ENCODE data around the gene CDC14A. TPM values are rescaled to one million over a fixed set of nuclear protein-coding genes. Genes with fewer than 3 reads are reported as not detected.

Gene CDC14A
- total RNA-seq, 1 experiment from 2014 or later, result 6.6 TPM

GRCh38 chr1:100542285-100542684 lies 190.0 kb downstream of the CDC14A start:
- intact Hi-C loops (cut with micrococcal nuclease; ENCODE audit: unreplicated experiment), result no loop called here
- H3K4me3 ChIP-seq (ENCODE audit: low read depth in 2 of 2, low read length in 2 of 2), result no peak overlapping the region
- peaks cover 14% of the 10 kb centered on the region for H3K27me3 ChIP-seq (ENCODE audit: control insufficient read depth, insufficient read depth, low read length)
- ChIA-PET CTCF (no interaction called here), POLR2A (no interaction called here)
- ATAC-seq (no peak), DNase-seq (ENCODE audit: low read depth, low spot score) (no peak)
- H3K27ac ChIP-seq (ENCODE audit: low read length), result no peak overlapping the region
- no TSS peak for BruUV-seq (replicated peaks)
- H3K36me3 ChIP-seq (ENCODE audit: control insufficient read depth, insufficient read depth, low read length), result no peaks in the 10 kb centered on the region
- H3K4me1 ChIP-seq (ENCODE audit: control insufficient read depth, insufficient read depth, low read length), result no peaks in the 10 kb centered on the region
- no peak for TF ChIP-seq SIN3A (IDR thresholded peaks at IDR 0.05; ENCODE audit: borderline replicate concordance, insufficient read depth, low read depth, low read length)
- TF ChIP-seq CTCF (IDR thresholded peaks at IDR 0.05), result no peak
- TF ChIP-seq TCF7L2 (IDR thresholded peaks at IDR 0.05; ENCODE audit: low read depth, low read length), result no peak
- no peak for TF ChIP-seq POLR2AphosphoS5 (IDR thresholded peaks at IDR 0.05; ENCODE audit: low read depth, low read length)
- no peak for TF ChIP-seq REST (IDR thresholded peaks at IDR 0.05; ENCODE audit: insufficient read depth in 1 of 2, low read depth in 2 of 2, low read length in 1 of 2)
- in situ Hi-C loops (cut with HindIII; ENCODE audit: low pct_unique_long_range_greater_than_20kb, low sequenced_read_pairs), result no loop called here
- no peaks in the 10 kb centered on the region for H3K9me3 ChIP-seq (ENCODE audit: control insufficient read depth, insufficient read depth, low read depth, low read length)

GRCh38 chr1:100543640-100544039 lies 191.3 kb downstream of the CDC14A start:
- peak; percentile 50 for TF ChIP-seq CTCF (IDR thresholded peaks at IDR 0.05)
- TF ChIP-seq REST (IDR thresholded peaks at IDR 0.05; ENCODE audit: insufficient read depth in 1 of 2, low read depth in 2 of 2, low read length in 1 of 2), result no peak
- in situ Hi-C loops (cut with HindIII; ENCODE audit: low pct_unique_long_range_greater_than_20kb, low sequenced_read_pairs), result no loop called here
- POLR2A ChIA-PET, result no interaction called here
- CTCF ChIA-PET, result no interaction called here
- Histone ChIP-seq H3K27ac (ENCODE audit: low read length) (no peak overlapping the region), H3K4me3 (ENCODE audit: low read depth in 2 of 2, low read length in 2 of 2) (no peak overlapping the region), H3K4me1 (ENCODE audit: control insufficient read depth, insufficient read depth, low read length) (no peaks in the 10 kb centered on the region), H3K27me3 (ENCODE audit: control insufficient read depth, insufficient read depth, low read length) (peaks cover 11% of the 10 kb centered on the region), H3K9me3 (ENCODE audit: control insufficient read depth, insufficient read depth, low read depth, low read length) (no peaks in the 10 kb centered on the region), H3K36me3 (ENCODE audit: control insufficient read depth, insufficient read depth, low read length) (no peaks in the 10 kb centered on the region)
- no TSS peak for BruUV-seq (replicated peaks)
- DNase-seq (ENCODE audit: low read depth, low spot score) (peak; percentile 4), ATAC-seq (no peak)
- intact Hi-C loops (cut with micrococcal nuclease; ENCODE audit: unreplicated experiment), result no loop called here
